ENCODE measurements around the gene SH3PXD2A. TPM values are rescaled to one million over a fixed set of nuclear protein-coding genes. Genes with fewer than 3 reads are reported as not detected.

Gene SH3PXD2A
- total RNA-seq, 1 experiment from 2014 or later, result 0.82 TPM

GRCh38 chr10:103714232-103714891 lies 141.0 kb downstream of the SH3PXD2A start:
- no peak for DNase-seq (ENCODE audit: extremely low read depth, low read depth)

GRCh38 chr10:103713676-103714075 lies 141.7 kb downstream of the SH3PXD2A start:
- no peak for DNase-seq (ENCODE audit: extremely low read depth, low read depth)

- peak; percentile 70 for DNase-seq (ENCODE audit: extremely low read depth, low read depth)
Measured at GRCh38 chr10:103712898-103713498, 142.4 kb downstream of the SH3PXD2A start.

GRCh38 chr10:103712146-103712545 lies 143.2 kb downstream of the SH3PXD2A start:
- no peak for DNase-seq (ENCODE audit: extremely low read depth, low read depth)

- DNase-seq (ENCODE audit: extremely low read depth, low read depth), result no peak
Measured at GRCh38 chr10:103711351-103711994, 143.9 kb downstream of the SH3PXD2A start.

- no peak for DNase-seq (ENCODE audit: extremely low read depth, low read depth)
Measured at GRCh38 chr10:103710490-103710889, 144.9 kb downstream of the SH3PXD2A start.

GRCh38 chr10:103709341-103709920 lies 145.9 kb downstream of the SH3PXD2A start:
- no peak for DNase-seq (ENCODE audit: extremely low read depth, low read depth)

- no peak for DNase-seq (ENCODE audit: extremely low read depth, low read depth)
Measured at GRCh38 chr10:103708627-103709288, 146.6 kb downstream of the SH3PXD2A start.

GRCh38 chr10:103707956-103708626 lies 147.3 kb downstream of the SH3PXD2A start:
- DNase-seq (ENCODE audit: extremely low read depth, low read depth), result no peak

GRCh38 chr10:103706762-103707161 lies 148.6 kb downstream of the SH3PXD2A start:
- no peak for DNase-seq (ENCODE audit: extremely low read depth, low read depth)

- DNase-seq (ENCODE audit: extremely low read depth, low read depth), result no peak
Measured at GRCh38 chr10:103706047-103706446, 149.3 kb downstream of the SH3PXD2A start.

- no peak for DNase-seq (ENCODE audit: extremely low read depth, low read depth)
Measured at GRCh38 chr10:103703941-103704919, 151.1 kb downstream of the SH3PXD2A start.

- DNase-seq (ENCODE audit: extremely low read depth, low read depth), result no peak
Measured at GRCh38 chr10:103701380-103702222, 153.8 kb downstream of the SH3PXD2A start.

- DNase-seq (ENCODE audit: extremely low read depth, low read depth), result no peak
Measured at GRCh38 chr10:103700436-103700715, 155.0 kb downstream of the SH3PXD2A start.

GRCh38 chr10:103699611-103700435 lies 155.6 kb downstream of the SH3PXD2A start:
- DNase-seq (ENCODE audit: extremely low read depth, low read depth), result no peak

GRCh38 chr10:103698266-103698665 lies 157.1 kb downstream of the SH3PXD2A start:
- no peak for DNase-seq (ENCODE audit: extremely low read depth, low read depth)

- DNase-seq (ENCODE audit: extremely low read depth, low read depth), result no peak
Measured at GRCh38 chr10:103697787-103698186, 157.6 kb downstream of the SH3PXD2A start.

All from NCI-H460 (cell line).